Thoracic aorta (tissue), 2 donors: Measurements from ENCODE around the gene RUNX1. TPM values are rescaled to one million over a fixed set of nuclear protein-coding genes. Genes with fewer than 3 reads are reported as not detected.

ENCODE experiments used
- ATAC-seq: fragments of 150-250 bp; one replicate; pipeline ENCODE4 v1.8.0; 2017; ENCODE audit warnings: low read depth; ENCODE audit not compliant: insufficient number of reproducible peaks, low FRiP score
- DNase-seq: peaks from one replicate; pipeline ENCODE4 v3.0.0-alpha.2; 2020; ENCODE audit warnings: low spot score
- H3K27ac ChIP-seq, 2 donors: fragments of 200-600 bp; sonication (generic); 1 replicate in 1 of 2; 2 replicates in 1 of 2; pipeline ENCODE4 v1.5.1; 2016; ENCODE audit warnings: mild to moderate bottlenecking in 2 of 2, moderate library complexity in 2 of 2
- H3K27me3 ChIP-seq: fragments of 200-600 bp; sonication (generic); replicated peaks from 2 replicates; pipeline ENCODE4 v1.6.0; 2016; ENCODE audit warnings: mild to moderate bottlenecking; ENCODE audit not compliant: insufficient read depth
- H3K36me3 ChIP-seq: fragments of 200-600 bp; sonication (generic); one replicate; pipeline ENCODE4 v1.5.1; 2016
- H3K4me1 ChIP-seq, 2 donors: fragments of 200-600 bp; sonication (generic); 1 replicate in 1 of 2; 2 replicates in 1 of 2; pipeline versions ENCODE4 v1.5.1 to v1.6.0; 2016; ENCODE audit warnings: low read depth in 2 of 2, mild to moderate bottlenecking in 1 of 2; ENCODE audit not compliant: control insufficient read depth in 1 of 2
- H3K4me3 ChIP-seq: fragments of 200-600 bp; sonication (generic); 2 replicates; pipeline ENCODE4 v1.5.1; 2016; ENCODE audit warnings: mild to moderate bottlenecking
- H3K9me3 ChIP-seq: fragments of 200-600 bp; sonication (generic); 2 replicates; pipeline ENCODE4 v1.5.1; 2016
- total RNA-seq, 2 donors: library from RNA; depleted of rRNA; stranded (reverse); fragments of >200 nt; gene quantifications; one replicate each; pipeline versions ENCODE4 v1.1.0 to v1.2.3, GENCODE V29; 2016
- TF ChIP-seq, protein P1 (sequence below): fragments of 200-600 bp; sonication (generic); IDR thresholded peaks from one replicate; pipeline ENCODE4 v1.5.1; 2019; ENCODE audit warnings: antibody characterized with exemption

RUNX1 gene
- total RNA-seq, 2 donors from 2014 or later: 47.4 to 64.7 TPM

DNA sequence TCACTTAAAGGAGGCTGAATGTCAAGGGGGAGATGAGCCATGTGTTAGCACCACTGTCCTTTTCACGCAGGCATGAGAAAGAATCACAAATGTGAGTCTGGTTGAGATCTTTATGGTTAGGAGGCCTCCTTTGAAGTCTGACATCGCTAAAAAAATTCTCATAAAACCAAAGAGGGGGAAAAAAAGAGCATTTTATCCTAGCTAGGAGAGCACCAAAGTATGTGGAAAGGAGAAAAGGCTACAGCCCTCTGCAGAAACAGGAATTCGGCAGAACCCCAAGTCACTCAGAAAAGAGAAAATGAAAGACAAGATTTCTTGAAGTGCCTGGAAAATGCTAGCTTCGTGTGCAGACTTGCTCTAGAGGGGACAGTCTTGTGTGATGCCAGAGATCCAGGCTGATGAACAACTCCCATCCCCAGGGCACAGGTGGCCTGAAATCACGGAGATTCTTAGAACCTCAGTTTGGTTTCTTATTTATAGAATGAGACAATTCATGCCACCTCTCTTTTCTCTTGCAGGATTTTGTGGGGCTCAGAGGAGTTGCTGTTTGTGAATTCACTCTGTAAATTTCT lies 61.5 kb downstream of the RUNX1 start:
- H3K4me1 ChIP-seq: peaks cover 4% of the 10 kb centered on the region in 2 donors
- TF ChIP-seq, protein P1, sequence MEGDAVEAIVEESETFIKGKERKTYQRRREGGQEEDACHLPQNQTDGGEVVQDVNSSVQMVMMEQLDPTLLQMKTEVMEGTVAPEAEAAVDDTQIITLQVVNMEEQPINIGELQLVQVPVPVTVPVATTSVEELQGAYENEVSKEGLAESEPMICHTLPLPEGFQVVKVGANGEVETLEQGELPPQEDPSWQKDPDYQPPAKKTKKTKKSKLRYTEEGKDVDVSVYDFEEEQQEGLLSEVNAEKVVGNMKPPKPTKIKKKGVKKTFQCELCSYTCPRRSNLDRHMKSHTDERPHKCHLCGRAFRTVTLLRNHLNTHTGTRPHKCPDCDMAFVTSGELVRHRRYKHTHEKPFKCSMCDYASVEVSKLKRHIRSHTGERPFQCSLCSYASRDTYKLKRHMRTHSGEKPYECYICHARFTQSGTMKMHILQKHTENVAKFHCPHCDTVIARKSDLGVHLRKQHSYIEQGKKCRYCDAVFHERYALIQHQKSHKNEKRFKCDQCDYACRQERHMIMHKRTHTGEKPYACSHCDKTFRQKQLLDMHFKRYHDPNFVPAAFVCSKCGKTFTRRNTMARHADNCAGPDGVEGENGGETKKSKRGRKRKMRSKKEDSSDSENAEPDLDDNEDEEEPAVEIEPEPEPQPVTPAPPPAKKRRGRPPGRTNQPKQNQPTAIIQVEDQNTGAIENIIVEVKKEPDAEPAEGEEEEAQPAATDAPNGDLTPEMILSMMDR: no peak
- no peaks in the 10 kb centered on the region for H3K36me3 ChIP-seq
- ATAC-seq: no peak
- H3K4me3 ChIP-seq: no peak overlapping the region
- DNase-seq: no peak
- H3K27me3 ChIP-seq: no peaks in the 10 kb centered on the region
- H3K27ac ChIP-seq: no peak overlapping the region
- H3K9me3 ChIP-seq: no peaks in the 10 kb centered on the region

DNA sequence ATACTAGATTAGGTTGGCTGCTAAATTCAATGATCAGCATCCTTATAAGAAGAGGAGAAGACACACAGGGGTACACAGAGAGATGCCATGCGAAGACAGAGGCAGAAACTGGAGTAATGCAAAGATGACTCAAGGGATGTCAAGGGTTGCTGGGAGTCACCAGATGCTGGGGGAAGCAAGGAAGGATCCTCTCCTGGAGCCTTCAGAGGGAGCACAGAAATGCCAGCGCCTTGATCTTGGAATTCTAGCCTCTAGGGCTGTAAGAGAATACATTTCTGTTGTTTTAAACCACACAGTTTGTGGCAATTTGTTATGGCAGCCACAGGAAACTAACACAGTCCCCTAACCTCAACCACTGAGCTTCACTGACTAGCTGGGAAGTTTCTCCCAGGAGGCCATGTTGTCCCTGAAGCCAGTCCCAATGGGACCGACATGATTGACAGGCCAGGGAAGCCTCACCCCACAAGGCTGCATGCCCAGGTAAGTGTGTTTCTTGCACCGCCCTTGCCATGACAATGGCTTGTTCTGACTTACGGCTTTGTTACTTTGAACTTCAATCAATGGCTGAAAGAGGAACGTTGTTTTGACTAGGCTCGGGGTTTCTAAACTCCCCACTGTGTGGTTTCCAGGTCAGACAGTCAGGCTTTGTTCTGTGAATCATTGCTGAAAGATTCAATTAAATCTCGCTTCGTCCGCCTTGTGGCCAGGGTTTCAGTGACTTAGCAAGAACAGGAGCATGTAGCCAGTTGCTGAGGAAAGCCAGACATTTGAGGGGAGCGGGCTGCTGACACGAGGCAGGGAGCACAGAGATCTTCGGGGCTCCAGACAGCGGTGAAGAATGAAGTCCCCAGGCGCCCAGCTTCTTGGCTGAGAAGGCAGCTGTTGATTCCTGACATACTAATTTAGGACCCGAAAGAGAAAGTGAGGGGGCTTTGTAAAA lies 62.3 kb downstream of the RUNX1 start:
- H3K27me3 ChIP-seq: no peaks in the 10 kb centered on the region
- no peaks in the 10 kb centered on the region for H3K36me3 ChIP-seq
- ATAC-seq (no peak), DNase-seq (no peak)
- H3K4me1 ChIP-seq: peaks cover 4% of the 10 kb centered on the region in 2 donors
- no peak overlapping the region for H3K27ac ChIP-seq
- H3K4me3 ChIP-seq: no peak overlapping the region
- H3K9me3 ChIP-seq: no peaks in the 10 kb centered on the region
- TF ChIP-seq, protein P1: no peak

GRCh38 chr21:34984356-34985058 lies 64.6 kb downstream of the RUNX1 start:
- Histone ChIP-seq H3K27ac (no peak overlapping the region), H3K36me3 (no peaks in the 10 kb centered on the region), H3K9me3 (no peaks in the 10 kb centered on the region), H3K4me3 (no peak overlapping the region), H3K4me1 (peaks cover 4 to 7% of the 10 kb centered on the region in 2 donors), H3K27me3 (no peaks in the 10 kb centered on the region)
- ATAC-seq (no peak), DNase-seq (no peak)
- TF ChIP-seq, protein P1: no peak

DNA sequence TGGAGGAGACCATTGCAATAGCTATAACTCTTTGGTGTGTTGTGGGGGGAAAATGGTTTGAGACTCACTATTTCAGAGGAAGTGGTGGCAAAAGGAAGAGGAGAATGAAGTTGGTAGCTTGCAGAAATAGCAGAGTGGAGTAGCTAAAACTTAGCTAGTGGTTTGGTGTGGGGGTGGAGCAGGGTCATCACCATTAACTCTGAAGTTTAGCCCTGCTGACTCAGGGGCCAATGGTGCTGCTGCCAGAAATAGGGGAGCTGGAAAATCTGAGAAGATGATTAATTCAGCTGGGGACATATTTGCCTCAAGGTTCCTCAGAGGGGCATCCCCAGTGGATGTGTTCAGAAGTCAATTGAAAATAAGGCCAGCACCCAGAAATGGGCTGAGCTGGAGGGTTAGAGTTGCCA lies 65.4 kb downstream of the RUNX1 start:
- no peaks in the 10 kb centered on the region for H3K36me3 ChIP-seq
- TF ChIP-seq, protein P1: no peak
- H3K4me3 ChIP-seq: no peak overlapping the region
- ATAC-seq: no peak
- H3K9me3 ChIP-seq: no peaks in the 10 kb centered on the region
- H3K27ac ChIP-seq: no peak overlapping the region
- DNase-seq: no peak
- peaks cover 4 to 7% of the 10 kb centered on the region in 2 donors for H3K4me1 ChIP-seq
- no peaks in the 10 kb centered on the region for H3K27me3 ChIP-seq

- Histone ChIP-seq H3K36me3 (no peaks in the 10 kb centered on the region), H3K4me3 (no peak overlapping the region), H3K27ac (no peak overlapping the region), H3K4me1 (peaks cover 4 to 7% of the 10 kb centered on the region in 2 donors), H3K27me3 (no peaks in the 10 kb centered on the region), H3K9me3 (no peaks in the 10 kb centered on the region)
- TF ChIP-seq, protein P1: no peak
- ATAC-seq (no peak), DNase-seq (no peak)
These were observed 67.3 kb downstream of the RUNX1 start for GRCh38 chr21:34981791-34982190.
